ENCODE results near the gene GALNT6.

- TF ChIP-seq CTCF (conservative IDR thresholded peaks at IDR 0.05; ENCODE audit: low read length): no peak
- no peak for TF ChIP-seq EZH2phosphoT487 (IDR thresholded peaks at IDR 0.05; ENCODE audit: borderline replicate concordance)
Measured at GRCh38 chr12:51321882-51322281, 69.3 kb downstream of the GALNT6 start.

Measured in Loucy (cell line).